Stimulated activated naive B cell treated with anti-CD40 and anti-IgM and Interleukin-4, amounts not matched to agents 10 μg/mL and 1 μg/mL and 100 μg/mL, for 72 hours (primary cell): ENCODE measurements around the gene RAD51B.

Source experiments
- ATAC-seq, 2 donors: fragments of 150-1000 bp; cut with Tn5 transposase; replicated peaks; 2 replicates each; pipeline ENCODE4 v1.10.0; 2021; ENCODE audit warnings: moderate library complexity in 1 of 2
- DNase-seq: peaks from one replicate; pipeline ENCODE4 v3.0.0; 2021
- H3K27ac Mint-ChIP-seq: one replicate; pipeline ENCODE4 v1.8.0; 2022; ENCODE audit warnings: mild to moderate bottlenecking, mixed read lengths
- H3K27me3 Mint-ChIP-seq, 2 donors: one replicate each; pipeline ENCODE4 v1.8.0; 2022; ENCODE audit warnings: mixed read lengths in 2 of 2
- H3K36me3 Mint-ChIP-seq, 2 donors: one replicate each; pipeline ENCODE4 v1.8.0; 2022; ENCODE audit warnings: mixed read lengths in 2 of 2, mild to moderate bottlenecking in 1 of 2
- H3K4me1 Mint-ChIP-seq, 2 donors: one replicate each; pipeline ENCODE4 v1.8.0; 2022; ENCODE audit warnings: mixed read lengths in 2 of 2, mild to moderate bottlenecking in 1 of 2
- H3K4me3 Mint-ChIP-seq, 2 donors: one replicate each; pipeline ENCODE4 v1.8.0; 2022; ENCODE audit warnings: mild to moderate bottlenecking in 2 of 2, mixed read lengths in 2 of 2, moderate library complexity in 1 of 2
- H3K9me3 Mint-ChIP-seq, 2 donors: one replicate each; pipeline ENCODE4 v1.8.0; 2022; ENCODE audit warnings: mixed read lengths in 2 of 2, mild to moderate bottlenecking in 1 of 2

The RAD51B gene

DNA sequence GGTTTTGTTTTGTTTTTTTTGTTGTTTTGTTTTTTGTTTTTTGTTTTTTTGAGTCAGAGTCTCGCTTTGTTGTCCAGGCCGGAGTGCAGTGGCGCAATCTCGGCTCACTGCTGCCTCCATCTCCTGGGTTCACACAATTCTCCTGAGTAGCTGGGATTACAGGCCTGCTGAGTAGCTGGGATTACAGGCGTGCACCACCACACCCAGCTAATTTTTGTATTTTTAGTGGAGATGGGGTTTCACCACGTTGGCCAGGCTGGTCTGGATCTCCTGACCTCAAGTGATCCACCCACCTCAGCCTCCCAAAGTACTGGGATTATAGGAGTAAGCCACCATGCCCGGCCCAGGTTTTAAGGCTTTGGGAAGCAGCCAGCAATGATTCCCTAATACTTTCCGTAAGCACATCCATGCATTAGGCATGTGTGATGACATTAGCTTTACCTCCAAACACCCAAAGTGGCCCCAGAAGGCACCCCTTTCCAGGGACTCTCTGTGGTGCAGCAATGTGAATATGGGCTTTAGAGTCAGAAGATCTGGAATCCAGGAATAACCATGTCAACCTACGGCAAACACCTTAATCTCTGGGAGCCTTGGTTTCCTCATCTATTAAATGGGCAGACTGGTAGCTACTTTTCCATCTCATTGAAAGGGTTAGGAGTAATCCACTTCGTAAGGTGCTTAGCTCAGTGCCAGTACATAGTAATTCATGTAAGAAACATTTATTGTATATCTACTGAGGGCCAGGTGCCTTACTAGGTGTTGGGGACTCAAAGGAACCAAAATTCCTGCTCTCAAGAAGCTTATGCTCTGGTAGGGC, 820.4 kb downstream of the RAD51B start:
- H3K4me1 Mint-ChIP-seq, result no peaks in the 10 kb centered on the region
- ATAC-seq (no peak), DNase-seq (no peak)
- H3K27me3 Mint-ChIP-seq, result no peaks in the 10 kb centered on the region
- peaks cover 6 to 10% of the 10 kb centered on the region in 2 donors for H3K36me3 Mint-ChIP-seq
- peaks cover 7 to 10% of the 10 kb centered on the region in 2 donors for H3K9me3 Mint-ChIP-seq
- H3K4me3 Mint-ChIP-seq, result no peak overlapping the region
- no peak overlapping the region for H3K27ac Mint-ChIP-seq

DNA sequence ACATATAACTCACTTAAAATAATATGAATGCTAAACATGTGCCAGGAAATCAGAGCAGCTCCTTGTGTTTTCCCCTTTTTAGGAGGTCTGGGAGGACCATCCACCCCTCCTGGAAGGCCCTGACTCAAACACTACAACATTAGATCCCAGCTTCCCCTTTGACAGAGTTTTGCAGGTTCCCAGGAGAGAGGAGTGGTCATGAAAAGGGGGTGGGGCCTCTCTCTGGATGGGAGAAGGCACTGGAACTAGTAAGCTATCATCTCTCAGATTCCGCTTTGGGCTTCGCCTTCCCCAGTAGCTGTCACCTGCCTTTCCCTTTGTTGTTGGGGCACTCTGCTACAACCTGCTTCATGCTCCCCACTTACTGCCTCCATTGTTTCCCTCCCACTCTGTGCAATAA, 824.1 kb downstream of the RAD51B start:
- H3K36me3 Mint-ChIP-seq, result peaks cover 6 to 11% of the 10 kb centered on the region in 2 donors
- DNase-seq (no peak), ATAC-seq (no peak)
- no peak overlapping the region for H3K4me3 Mint-ChIP-seq
- H3K27ac Mint-ChIP-seq, result no peak overlapping the region
- no peaks in the 10 kb centered on the region for H3K27me3 Mint-ChIP-seq
- no peaks in the 10 kb centered on the region for H3K4me1 Mint-ChIP-seq
- H3K9me3 Mint-ChIP-seq, result peaks cover 7 to 10% of the 10 kb centered on the region in 2 donors

DNA sequence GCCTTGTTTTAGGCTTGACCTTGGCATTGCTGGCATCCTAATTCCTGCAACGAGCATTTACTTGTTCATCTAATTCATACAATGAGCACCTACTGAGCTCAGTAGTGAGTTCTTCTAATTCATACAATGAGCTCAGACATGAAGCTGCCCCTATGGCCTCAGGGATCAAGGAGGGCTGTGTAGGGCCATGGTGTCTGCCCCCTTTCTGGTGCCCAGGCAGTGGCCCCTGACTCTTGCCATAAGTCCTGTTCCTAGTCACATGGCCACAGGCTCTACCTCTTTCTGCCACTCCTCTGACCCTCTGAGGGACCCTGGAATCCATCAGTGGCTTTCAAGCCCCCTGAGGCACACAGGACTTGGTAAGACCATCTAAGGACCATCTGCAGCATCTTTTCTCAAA, 824.5 kb downstream of the RAD51B start:
- Mint-ChIP-seq H3K4me1 (no peaks in the 10 kb centered on the region), H3K27me3 (no peaks in the 10 kb centered on the region), H3K4me3 (no peak overlapping the region), H3K36me3 (peaks cover 6 to 11% of the 10 kb centered on the region in 2 donors), H3K9me3 (peaks cover 7 to 10% of the 10 kb centered on the region in 2 donors), H3K27ac (no peak overlapping the region)
- no peak for DNase-seq
- no peak for ATAC-seq

DNA sequence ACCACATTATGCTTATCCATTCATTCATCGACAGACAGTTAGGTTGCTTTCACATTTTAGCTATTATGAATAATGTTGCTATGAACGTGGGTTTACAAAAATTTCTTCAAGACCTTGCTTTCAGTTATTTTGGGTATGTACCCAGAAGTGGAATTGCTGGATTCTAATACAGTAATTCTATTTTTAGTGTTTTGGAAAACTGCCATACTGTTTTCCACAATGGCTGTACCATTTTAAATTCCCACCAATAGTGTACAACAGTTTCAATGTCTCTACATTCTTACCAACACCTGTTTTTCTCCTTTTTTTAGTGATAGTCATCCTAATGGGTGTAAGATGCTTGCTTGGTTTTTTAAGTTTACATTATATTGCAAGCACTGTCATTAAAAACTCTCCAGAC, 825.8 kb downstream of the RAD51B start:
- no peak overlapping the region for H3K27ac Mint-ChIP-seq
- no peak for ATAC-seq
- peaks cover 8 to 9% of the 10 kb centered on the region in 2 donors for H3K36me3 Mint-ChIP-seq
- H3K4me1 Mint-ChIP-seq, result peaks cover 0 to 3% of the 10 kb centered on the region in 2 donors
- H3K9me3 Mint-ChIP-seq, result peaks cover 6 to 9% of the 10 kb centered on the region in 2 donors
- no peak for DNase-seq
- H3K4me3 Mint-ChIP-seq, result no peak overlapping the region
- no peaks in the 10 kb centered on the region for H3K27me3 Mint-ChIP-seq

DNA sequence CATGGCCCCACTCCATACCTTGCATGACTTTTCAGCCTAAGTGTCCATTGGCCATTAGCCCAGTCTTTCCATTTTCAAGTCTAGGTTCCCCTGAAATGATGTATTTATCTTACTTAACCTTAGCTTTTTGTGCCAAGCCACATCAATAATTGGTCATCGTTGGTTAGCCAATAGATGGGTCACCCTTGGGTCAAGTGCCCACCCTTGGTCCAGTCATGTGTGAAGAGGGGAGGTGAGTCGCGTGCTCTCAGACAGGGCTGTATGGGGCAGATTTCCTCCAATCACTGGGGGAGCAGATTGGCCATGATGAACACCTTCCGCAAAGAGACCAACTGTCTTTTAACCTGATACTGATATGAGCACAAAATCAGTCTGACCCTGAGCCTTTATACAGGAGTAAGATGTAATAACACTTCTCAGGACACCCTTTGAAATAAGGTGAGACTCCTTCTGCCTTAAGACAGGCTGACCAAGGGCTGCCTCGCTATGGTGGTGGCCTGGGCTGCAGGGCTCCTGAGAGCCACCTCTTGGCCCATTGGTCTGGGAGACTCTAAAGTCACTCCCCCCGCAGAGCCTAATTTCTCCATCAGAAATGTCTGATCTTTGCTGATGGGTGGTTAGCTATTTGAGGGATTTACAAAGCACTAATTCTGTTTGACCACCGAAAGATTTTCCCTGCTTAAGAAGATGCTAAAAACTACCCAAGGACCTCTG, 830.1 kb downstream of the RAD51B start:
- no peak for DNase-seq
- no peak for ATAC-seq
- H3K4me1 Mint-ChIP-seq, result peaks cover 1 to 7% of the 10 kb centered on the region in 2 donors
- no peak overlapping the region for H3K4me3 Mint-ChIP-seq
- H3K27ac Mint-ChIP-seq, result peak overlapping the region; percentile 56
- H3K27me3 Mint-ChIP-seq, result no peaks in the 10 kb centered on the region
- peaks cover 2 to 8% of the 10 kb centered on the region in 2 donors for H3K36me3 Mint-ChIP-seq
- H3K9me3 Mint-ChIP-seq, result peaks cover 0 to 4% of the 10 kb centered on the region in 2 donors

DNA sequence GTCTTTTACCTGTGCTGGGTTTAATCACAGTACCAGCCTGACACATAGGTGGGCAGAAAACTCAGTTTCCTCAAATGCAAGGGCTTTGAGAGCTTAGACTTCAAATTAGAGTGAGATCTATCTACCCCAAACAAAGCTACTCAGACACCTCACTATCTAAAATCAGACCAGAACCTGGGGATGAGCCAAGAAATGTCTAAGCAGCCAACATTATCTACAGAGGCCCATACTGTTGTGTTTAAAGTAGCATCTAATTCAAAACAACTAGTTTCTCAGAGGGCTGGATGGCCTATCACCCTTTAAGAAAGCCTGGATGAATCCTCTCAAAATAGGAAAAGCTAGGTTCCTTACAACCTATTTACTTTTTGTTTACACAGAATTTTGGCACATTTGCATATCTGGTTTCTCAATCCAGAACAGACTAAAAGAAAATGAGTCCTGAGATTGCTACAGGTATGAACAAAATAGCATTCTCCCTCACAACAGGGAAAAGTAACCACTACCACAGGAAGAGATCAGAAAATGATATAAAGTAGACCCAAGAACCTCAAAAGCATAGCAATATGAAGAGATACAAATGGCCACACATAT, 830.9 kb downstream of the RAD51B start:
- H3K4me1 Mint-ChIP-seq, result peaks cover 10 to 13% of the 10 kb centered on the region in 2 donors
- no peak overlapping the region for H3K27ac Mint-ChIP-seq
- no peak overlapping the region for H3K4me3 Mint-ChIP-seq
- ATAC-seq (no peak), DNase-seq (no peak)
- peaks cover 0 to 4% of the 10 kb centered on the region in 2 donors for H3K9me3 Mint-ChIP-seq
- H3K36me3 Mint-ChIP-seq, result peaks cover 0 to 8% of the 10 kb centered on the region in 2 donors
- H3K27me3 Mint-ChIP-seq, result no peaks in the 10 kb centered on the region

DNA sequence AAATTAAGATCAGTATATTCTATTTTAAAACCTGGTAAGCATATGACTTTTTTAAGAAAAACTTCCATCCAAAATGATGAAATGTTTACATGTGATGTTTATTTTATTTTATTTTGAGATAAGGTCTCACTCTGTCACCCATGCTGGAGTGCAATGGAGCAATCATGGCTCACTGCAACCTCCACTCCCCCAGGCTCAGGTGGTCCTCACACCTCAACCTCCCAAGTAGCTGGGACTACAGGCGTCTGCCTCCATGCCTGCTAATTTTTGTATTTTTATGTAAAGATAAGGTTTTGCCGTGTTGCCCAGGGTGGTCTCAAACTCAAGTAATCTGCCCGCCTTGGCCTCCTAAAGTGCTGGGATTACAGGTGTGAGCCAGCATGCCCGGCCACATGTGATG, 831.5 kb downstream of the RAD51B start:
- DNase-seq, result no peak
- Mint-ChIP-seq H3K27ac (no peak overlapping the region), H3K4me1 (peaks cover 16 to 17% of the 10 kb centered on the region in 2 donors)

DNA sequence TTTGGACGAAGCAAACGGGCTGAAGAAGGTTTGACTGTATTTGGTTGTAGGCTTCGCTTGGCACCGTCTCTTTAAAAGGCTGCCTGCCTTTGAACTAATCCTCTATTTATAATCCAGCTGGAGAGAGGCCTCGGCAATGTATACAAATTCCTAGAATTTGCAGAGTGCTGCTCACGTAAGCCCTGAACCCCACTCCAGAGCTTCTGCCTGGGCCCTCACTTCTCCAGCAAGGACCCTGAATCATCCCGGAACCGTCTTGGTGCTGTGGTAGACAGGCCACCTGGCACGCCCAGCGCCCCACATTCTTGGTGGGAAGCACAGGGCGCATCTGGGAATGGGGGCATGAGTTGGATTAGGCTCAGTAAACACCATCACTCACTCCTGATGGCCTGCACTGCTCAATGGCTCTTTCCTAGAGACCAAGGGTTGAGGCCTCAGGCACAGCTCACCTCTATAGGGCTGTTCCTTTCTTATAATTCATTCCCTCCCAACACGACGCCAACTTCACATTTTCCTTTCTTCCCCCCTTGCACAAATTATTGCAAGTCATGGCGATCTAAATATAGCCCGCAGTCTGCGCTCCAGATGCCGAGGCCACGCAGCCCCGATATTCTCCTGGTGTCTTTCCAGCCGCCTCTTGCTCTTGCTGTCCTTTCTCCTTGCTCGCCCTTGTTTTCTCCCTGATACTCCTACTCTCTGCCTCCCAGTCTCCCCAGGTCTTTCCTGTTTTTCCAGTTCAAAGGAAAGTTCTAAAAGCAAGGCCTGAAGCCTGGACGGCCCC, 832.3 kb downstream of the RAD51B start:
- no peak overlapping the region for H3K27ac Mint-ChIP-seq
- peaks cover 0 to 8% of the 10 kb centered on the region in 2 donors for H3K36me3 Mint-ChIP-seq
- no peaks in the 10 kb centered on the region for H3K27me3 Mint-ChIP-seq
- peaks cover 21 to 23% of the 10 kb centered on the region in 2 donors for H3K4me1 Mint-ChIP-seq
- ATAC-seq, result no peak
- H3K9me3 Mint-ChIP-seq, result peaks cover 0 to 4% of the 10 kb centered on the region in 2 donors
- no peak for DNase-seq
- no peak overlapping the region for H3K4me3 Mint-ChIP-seq

More for the DNA sequence above, 831.5 kb downstream of the RAD51B start:
- Mint-ChIP-seq H3K9me3 (peaks cover 0 to 4% of the 10 kb centered on the region in 2 donors), H3K36me3 (peaks cover 0 to 8% of the 10 kb centered on the region in 2 donors), H3K4me3 (no peak overlapping the region), H3K27me3 (no peaks in the 10 kb centered on the region)
- ATAC-seq, result no peak

DNA sequence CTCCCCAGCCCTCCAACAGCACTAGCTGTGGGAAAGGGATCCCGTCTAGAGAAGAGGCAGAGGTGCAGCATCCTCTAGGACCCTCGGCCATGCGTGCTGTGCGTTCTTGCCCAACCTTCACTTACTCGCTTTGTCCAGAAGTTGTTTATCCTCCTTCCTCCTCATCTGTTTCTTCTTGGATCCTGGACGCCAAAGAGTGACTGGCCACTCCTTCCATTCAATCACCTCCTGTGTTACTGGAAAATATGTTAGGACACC, 832.8 kb downstream of the RAD51B start:
- Mint-ChIP-seq H3K27me3 (no peaks in the 10 kb centered on the region), H3K4me1 (peaks cover 21 to 23% of the 10 kb centered on the region in 2 donors), H3K36me3 (peaks cover 0 to 8% of the 10 kb centered on the region in 2 donors), H3K27ac (no peak overlapping the region), H3K9me3 (peaks cover 0 to 4% of the 10 kb centered on the region in 2 donors), H3K4me3 (no peak overlapping the region)
- ATAC-seq, result no peak
- DNase-seq, result no peak

DNA sequence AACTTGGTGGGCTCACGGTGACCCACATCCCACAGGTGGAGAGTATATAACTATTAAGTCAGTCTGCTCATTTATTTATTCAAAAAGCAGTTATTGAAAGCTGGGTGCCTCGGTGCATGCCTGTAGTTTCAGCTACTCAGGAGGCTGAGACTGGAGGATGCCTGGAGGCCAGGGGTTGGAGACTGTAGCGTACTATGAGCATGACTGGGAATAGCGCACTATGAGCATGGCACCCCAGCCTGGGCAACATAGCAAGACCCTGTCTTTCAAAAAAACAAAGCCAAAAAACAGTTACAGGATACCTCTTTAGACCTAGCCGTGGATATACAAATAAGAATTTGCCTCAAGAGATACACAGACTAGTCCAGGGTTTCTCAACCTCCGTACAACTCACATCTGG, 833.5 kb downstream of the RAD51B start:
- Mint-ChIP-seq H3K27me3 (no peaks in the 10 kb centered on the region), H3K4me1 (peaks cover 23 to 26% of the 10 kb centered on the region in 2 donors), H3K4me3 (no peak overlapping the region), H3K36me3 (peaks cover 0 to 8% of the 10 kb centered on the region in 2 donors), H3K27ac (no peak overlapping the region), H3K9me3 (peaks cover 0 to 4% of the 10 kb centered on the region in 2 donors)
- DNase-seq, result no peak
- no peak for ATAC-seq

DNA sequence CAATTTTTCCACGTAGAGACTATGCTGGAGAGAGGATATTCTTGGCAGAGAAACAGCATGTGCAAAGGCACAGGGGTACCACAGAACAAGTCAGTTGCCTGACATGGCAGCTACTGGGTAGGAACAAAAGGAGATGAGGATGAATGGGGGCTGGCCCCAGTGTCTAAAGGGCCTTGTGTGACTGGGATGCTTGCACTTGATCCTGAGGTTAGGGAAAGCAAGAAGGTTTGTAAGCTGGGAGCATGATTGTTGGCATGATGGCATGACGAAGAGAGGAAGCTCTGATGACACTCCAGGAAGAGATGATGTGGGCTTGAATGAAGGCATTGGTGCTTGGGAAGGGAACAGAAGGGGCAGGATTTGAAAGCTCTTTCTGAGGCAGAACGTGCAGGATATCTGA, 834.2 kb downstream of the RAD51B start:
- DNase-seq, result no peak
- Mint-ChIP-seq H3K4me1 (peaks cover 27 to 33% of the 10 kb centered on the region in 2 donors), H3K27ac (peak overlapping the region; percentile 4), H3K27me3 (no peaks in the 10 kb centered on the region), H3K36me3 (peaks cover 0 to 12% of the 10 kb centered on the region in 2 donors), H3K4me3 (no peak overlapping the region), H3K9me3 (peaks cover 0 to 4% of the 10 kb centered on the region in 2 donors)
- ATAC-seq, result no peak

DNA sequence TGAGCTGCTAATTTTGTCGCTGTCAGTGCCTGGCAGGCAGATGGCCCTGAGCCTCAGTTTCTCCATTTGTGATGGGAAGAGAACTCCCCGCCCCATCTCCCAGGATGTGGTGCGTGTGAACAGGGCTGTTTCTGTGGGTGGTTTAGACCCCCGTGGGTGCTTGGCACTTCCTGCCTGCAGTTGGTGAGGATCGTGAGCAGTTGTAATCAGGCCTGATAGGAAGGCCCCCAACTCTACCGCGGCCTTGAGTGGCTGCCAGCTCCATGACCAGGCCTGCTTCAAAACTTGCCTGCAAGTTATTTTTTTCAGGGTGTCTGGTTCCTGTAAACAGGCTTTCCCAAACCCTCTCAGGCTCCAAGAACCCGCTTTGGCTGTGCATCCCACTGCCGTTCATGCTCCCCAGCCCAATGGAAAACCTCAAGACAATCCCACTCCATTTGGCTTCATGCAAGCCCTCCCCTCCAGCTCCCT, 834.9 kb downstream of the RAD51B start:
- Mint-ChIP-seq H3K4me3 (no peak overlapping the region), H3K27ac (no peak overlapping the region), H3K36me3 (peaks cover 0 to 12% of the 10 kb centered on the region in 2 donors), H3K27me3 (no peaks in the 10 kb centered on the region), H3K9me3 (peaks cover 0 to 4% of the 10 kb centered on the region in 2 donors), H3K4me1 (peaks cover 26 to 34% of the 10 kb centered on the region in 2 donors)
- no peak for ATAC-seq
- DNase-seq, result no peak

DNA sequence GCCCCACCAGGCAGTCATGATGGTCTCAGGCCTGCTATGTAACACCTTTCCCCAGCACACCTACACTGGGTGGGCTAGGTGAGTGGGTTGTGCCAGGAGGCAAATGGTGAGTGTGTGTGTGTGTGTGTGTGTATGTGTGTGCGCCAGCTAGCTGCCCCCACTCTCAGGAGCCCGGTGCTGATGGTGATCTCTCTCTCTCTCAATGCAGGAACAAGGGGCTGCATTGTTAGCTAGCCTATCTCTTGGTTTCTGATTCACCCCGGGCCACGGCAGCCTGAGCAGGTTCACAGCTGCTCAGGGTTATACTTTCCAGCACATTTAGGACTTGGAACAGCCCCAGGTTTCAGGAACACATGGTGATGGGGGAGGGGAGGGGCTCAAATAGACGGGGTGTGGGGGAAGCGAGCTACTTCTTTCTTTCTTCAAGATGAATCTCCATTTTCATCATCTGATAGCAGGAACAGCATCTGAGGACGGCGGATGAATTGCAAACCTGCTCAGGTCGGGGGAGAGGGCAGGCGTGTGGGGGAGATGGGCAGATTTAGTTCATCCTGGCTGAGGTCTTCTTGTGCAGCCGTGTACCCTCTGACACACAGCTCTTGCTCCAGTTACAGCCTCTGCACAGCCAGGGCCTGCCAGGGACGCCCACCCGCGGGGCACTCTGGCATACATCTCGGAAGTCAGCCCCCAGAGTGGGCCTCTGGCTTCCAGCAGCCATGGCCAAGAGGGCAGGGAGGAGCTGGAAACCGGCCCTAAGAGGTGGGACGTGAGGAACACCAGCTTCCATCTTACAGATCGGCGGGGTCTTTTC, 835.6 kb downstream of the RAD51B start:
- Mint-ChIP-seq H3K36me3 (peaks cover 0 to 10% of the 10 kb centered on the region in 2 donors), H3K4me3 (no peak overlapping the region), H3K27ac (peak overlapping the region; percentile 75), H3K4me1 (peaks cover 24 to 34% of the 10 kb centered on the region in 2 donors), H3K27me3 (no peaks in the 10 kb centered on the region), H3K9me3 (peaks cover 0 to 4% of the 10 kb centered on the region in 2 donors)
- ATAC-seq (no peak), DNase-seq (no peak)
